Activated B cell treated with CpG ODN at 0.5 μM for 24 hours (primary cell): ENCODE results near the gene SPEM1. TPM values are rescaled to one million over a fixed set of nuclear protein-coding genes. Genes with fewer than 3 reads are reported as not detected.

ENCODE experiments used
- ATAC-seq: fragments of 200-7000 bp; cut with Tn5 transposase; one replicate; pipeline ENCODE4 v1.10.0; 2021; ENCODE audit warnings: low read depth, mild to moderate bottlenecking, moderate library complexity
- CTCF ChIA-PET: fragments of 350-600 bp; sonication (Branson Sonifier 250); formaldehyde crosslinking; loops from one replicate; lab custom pipeline; 2021; ENCODE audit warnings: antibody characterized with exemption; lab: Charles Lee
- POLR2A ChIA-PET: fragments of 350-600 bp; sonication (Branson Sonifier 250); formaldehyde crosslinking; loops from one replicate; lab custom pipeline; 2021; ENCODE audit warnings: antibody characterized with exemption; lab: Charles Lee
- DNase-seq: peaks from one replicate; pipeline ENCODE4 v3.0.0; 2022
- H3K27ac Mint-ChIP-seq: one replicate; pipeline ENCODE4 v1.8.0; 2020; ENCODE audit warnings: mixed read lengths
- H3K27me3 Mint-ChIP-seq: one replicate; pipeline ENCODE4 v1.8.0; 2021; ENCODE audit warnings: mixed read lengths
- H3K36me3 Mint-ChIP-seq: one replicate; pipeline ENCODE4 v1.8.0; 2021; ENCODE audit warnings: low read depth, mixed read lengths
- H3K4me1 Mint-ChIP-seq: one replicate; pipeline ENCODE4 v1.8.0; 2021; ENCODE audit warnings: mixed read lengths
- H3K4me3 Mint-ChIP-seq: one replicate; pipeline ENCODE4 v1.8.0; 2020; ENCODE audit warnings: mild to moderate bottlenecking, mixed read lengths
- H3K9me3 Mint-ChIP-seq: one replicate; pipeline ENCODE4 v1.8.0; 2020; ENCODE audit warnings: mixed read lengths
- intact Hi-C: fragments of 100-400 bp; cut with micrococcal nuclease; formaldehyde crosslinking; loops from one replicate; pipeline ENCODE4 v1.15.1; 2024
- total RNA-seq: library from RNA; stranded (reverse); gene quantifications from 2 replicates; pipeline ENCODE4 v1.2.3, GENCODE V29; 2022
- TF ChIP-seq, protein P1 (sequence below): fragments of 200-600 bp; IDR thresholded peaks from one replicate; pipeline ENCODE4 v1.8.0; 2022; ENCODE audit warnings: antibody characterized with exemption, mild to moderate bottlenecking

Gene SPEM1
- total RNA-seq, 1 donor from 2014 or later, result not detected

DNA sequence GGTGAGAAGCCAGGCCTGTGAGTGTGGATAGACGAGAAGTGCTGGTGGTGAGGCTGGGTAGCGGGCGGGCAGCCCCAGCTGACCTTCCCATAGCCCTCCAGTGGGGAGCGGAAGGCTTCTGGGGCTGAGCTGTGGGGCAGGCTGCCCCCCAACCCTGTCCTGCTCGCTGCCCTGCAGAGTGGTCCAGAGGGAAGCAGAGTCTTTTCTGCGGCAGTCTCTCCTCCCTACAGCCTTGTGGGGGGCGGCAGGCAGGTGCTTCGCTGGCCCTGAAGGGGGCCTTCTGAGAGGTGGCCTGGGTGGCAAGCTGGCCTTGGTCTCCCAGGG is 8.7 kb upstream of the SPEM1 start:
- peaks cover 11% of the 10 kb centered on the region for H3K27me3 Mint-ChIP-seq
- ChIA-PET POLR2A (no interaction called here), CTCF (no interaction called here)
- DNase-seq, result no peak
- intact Hi-C loops, result no loop called here
- TF ChIP-seq, protein P1, sequence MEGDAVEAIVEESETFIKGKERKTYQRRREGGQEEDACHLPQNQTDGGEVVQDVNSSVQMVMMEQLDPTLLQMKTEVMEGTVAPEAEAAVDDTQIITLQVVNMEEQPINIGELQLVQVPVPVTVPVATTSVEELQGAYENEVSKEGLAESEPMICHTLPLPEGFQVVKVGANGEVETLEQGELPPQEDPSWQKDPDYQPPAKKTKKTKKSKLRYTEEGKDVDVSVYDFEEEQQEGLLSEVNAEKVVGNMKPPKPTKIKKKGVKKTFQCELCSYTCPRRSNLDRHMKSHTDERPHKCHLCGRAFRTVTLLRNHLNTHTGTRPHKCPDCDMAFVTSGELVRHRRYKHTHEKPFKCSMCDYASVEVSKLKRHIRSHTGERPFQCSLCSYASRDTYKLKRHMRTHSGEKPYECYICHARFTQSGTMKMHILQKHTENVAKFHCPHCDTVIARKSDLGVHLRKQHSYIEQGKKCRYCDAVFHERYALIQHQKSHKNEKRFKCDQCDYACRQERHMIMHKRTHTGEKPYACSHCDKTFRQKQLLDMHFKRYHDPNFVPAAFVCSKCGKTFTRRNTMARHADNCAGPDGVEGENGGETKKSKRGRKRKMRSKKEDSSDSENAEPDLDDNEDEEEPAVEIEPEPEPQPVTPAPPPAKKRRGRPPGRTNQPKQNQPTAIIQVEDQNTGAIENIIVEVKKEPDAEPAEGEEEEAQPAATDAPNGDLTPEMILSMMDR, result no peak
- H3K36me3 Mint-ChIP-seq, result no peaks in the 10 kb centered on the region
- H3K9me3 Mint-ChIP-seq, result no peaks in the 10 kb centered on the region
- no peak overlapping the region for H3K4me3 Mint-ChIP-seq
- H3K27ac Mint-ChIP-seq, result no peak overlapping the region
- H3K4me1 Mint-ChIP-seq, result peaks cover 2% of the 10 kb centered on the region
- no peak for ATAC-seq

DNA sequence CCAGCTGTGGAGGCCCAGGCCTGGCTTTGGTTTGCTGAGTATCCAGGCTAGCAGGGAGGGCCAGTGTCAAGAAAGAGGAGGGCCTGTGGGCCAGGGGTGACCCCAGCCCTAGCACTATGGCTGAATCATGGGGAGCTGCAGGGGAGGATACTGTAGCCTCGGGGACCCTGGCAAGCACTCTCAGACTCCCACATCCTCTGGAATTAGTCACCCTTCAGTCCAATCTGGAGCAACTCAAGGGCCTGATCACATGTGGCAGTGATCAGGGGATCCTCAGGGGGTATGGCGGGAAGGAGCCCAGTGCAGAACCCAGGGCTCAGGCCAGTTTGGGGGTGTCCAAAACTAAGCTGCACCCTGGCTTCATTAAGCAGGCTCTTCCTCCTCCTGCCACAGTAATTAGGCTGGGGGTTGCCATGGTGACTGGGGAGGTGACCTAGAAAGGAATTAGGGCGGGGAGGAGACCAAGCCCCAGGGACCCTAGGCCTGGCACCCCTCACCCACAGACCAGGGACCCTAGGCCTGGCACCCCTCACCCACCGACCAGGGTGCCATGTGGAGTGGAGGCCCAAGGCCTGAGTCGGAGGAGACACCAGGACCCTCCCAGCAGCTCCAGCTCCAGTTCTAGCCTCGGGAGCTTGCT is 6.7 kb upstream of the SPEM1 start:
- intact Hi-C loops, result no loop called here
- ChIA-PET CTCF (no interaction called here), POLR2A (interaction anchor here (1.2 kb wide), 1 partner anchor 30 kb away, joined by 3 read pairs; no protein-coding TSS in a partner anchor)
- Mint-ChIP-seq H3K27ac (no peak overlapping the region), H3K4me3 (no peak overlapping the region), H3K36me3 (no peaks in the 10 kb centered on the region), H3K4me1 (no peaks in the 10 kb centered on the region), H3K9me3 (no peaks in the 10 kb centered on the region), H3K27me3 (peaks cover 9% of the 10 kb centered on the region)
- DNase-seq, result no peak
- ATAC-seq, result no peak
- TF ChIP-seq, protein P1, result no peak

DNA sequence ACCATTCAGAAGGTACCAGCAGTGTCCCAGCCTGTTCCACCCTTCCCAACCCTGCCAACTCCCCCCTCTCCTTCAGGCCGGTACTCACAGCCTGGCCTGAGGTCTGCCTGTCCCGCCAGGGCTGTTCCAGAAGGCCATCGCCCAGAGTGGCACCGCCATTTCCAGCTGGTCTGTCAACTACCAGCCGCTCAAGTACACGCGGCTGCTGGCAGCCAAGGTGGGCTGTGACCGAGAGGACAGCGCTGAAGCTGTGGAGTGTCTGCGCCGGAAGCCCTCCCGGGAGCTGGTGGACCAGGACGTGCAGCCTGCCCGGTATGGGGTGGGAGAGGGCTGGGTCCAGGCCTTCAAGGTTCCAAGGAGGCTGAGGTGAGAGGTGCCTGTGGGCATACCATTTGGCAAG is 5.3 kb upstream of the SPEM1 start:
- no peak for DNase-seq
- Mint-ChIP-seq H3K9me3 (no peaks in the 10 kb centered on the region), H3K27ac (no peak overlapping the region), H3K27me3 (peaks cover 5% of the 10 kb centered on the region), H3K4me1 (no peaks in the 10 kb centered on the region), H3K36me3 (no peaks in the 10 kb centered on the region), H3K4me3 (no peak overlapping the region)
- no peak for ATAC-seq
- ChIA-PET POLR2A (interaction anchor here (0.6 kb wide), 1 partner anchor 40 kb away, joined by 10 read pairs; no protein-coding TSS in a partner anchor), CTCF (no interaction called here)
- TF ChIP-seq, protein P1, result no peak
- intact Hi-C loops, result no loop called here

DNA sequence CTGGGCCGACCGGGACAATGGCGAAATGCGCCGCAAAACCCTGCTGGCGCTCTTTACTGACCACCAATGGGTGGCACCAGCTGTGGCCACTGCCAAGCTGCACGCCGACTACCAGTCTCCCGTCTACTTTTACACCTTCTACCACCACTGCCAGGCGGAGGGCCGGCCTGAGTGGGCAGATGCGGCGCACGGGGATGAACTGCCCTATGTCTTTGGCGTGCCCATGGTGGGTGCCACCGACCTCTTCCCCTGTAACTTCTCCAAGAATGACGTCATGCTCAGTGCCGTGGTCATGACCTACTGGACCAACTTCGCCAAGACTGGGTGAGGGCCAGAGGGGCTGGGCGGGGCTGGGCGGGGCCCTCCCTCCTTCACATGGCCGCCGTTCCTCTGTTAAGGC is 4.3 kb upstream of the SPEM1 start:
- no peaks in the 10 kb centered on the region for H3K9me3 Mint-ChIP-seq
- intact Hi-C loops, result no loop called here
- H3K27ac Mint-ChIP-seq, result no peak overlapping the region

DNA sequence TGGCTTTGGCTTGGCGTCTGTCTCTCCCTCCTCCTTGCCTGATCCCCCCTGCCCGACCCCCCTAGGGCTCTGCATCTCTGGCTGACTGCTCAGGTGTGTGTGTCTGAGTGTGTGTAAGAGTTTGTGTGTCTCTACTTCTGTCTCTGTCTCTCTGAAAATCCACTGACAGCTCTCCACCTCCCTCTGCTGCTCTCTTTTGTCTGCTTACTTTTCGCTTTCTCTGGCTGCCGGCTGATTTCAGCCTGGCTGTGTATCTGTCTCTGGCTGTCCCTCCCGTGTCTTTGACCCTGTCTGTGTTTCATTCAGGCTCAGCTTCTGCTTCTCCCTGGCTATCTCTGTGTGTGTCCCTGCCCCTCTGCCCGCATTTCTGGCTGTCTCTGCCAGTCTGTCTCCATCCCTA is 3.8 kb upstream of the SPEM1 start:
- H3K4me1 Mint-ChIP-seq, result no peaks in the 10 kb centered on the region
- H3K27ac Mint-ChIP-seq, result no peak overlapping the region
- intact Hi-C loops, result no loop called here
- POLR2A ChIA-PET, result interaction anchor here (0.5 kb wide), 1 partner anchor 450 kb away, joined by 4 read pairs; no protein-coding TSS in a partner anchor
- no peaks in the 10 kb centered on the region for H3K9me3 Mint-ChIP-seq
- no peak overlapping the region for H3K4me3 Mint-ChIP-seq
- DNase-seq, result no peak
- no peak for ATAC-seq
- CTCF ChIA-PET, result no interaction called here
- H3K27me3 Mint-ChIP-seq, result peaks cover 3% of the 10 kb centered on the region
- H3K36me3 Mint-ChIP-seq, result no peaks in the 10 kb centered on the region
- TF ChIP-seq, protein P1, result no peak

More for the DNA sequence above, 4.3 kb upstream of the SPEM1 start:
- H3K27me3 Mint-ChIP-seq, result peaks cover 3% of the 10 kb centered on the region
- no peak for ATAC-seq
- DNase-seq, result no peak
- ChIA-PET CTCF (no interaction called here), POLR2A (no interaction called here)
- H3K36me3 Mint-ChIP-seq, result no peaks in the 10 kb centered on the region
- TF ChIP-seq, protein P1, result no peak
- H3K4me3 Mint-ChIP-seq, result no peak overlapping the region
- H3K4me1 Mint-ChIP-seq, result no peaks in the 10 kb centered on the region
